ENCODE data around the gene GPC3.

- TF ChIP-seq, protein P1, sequence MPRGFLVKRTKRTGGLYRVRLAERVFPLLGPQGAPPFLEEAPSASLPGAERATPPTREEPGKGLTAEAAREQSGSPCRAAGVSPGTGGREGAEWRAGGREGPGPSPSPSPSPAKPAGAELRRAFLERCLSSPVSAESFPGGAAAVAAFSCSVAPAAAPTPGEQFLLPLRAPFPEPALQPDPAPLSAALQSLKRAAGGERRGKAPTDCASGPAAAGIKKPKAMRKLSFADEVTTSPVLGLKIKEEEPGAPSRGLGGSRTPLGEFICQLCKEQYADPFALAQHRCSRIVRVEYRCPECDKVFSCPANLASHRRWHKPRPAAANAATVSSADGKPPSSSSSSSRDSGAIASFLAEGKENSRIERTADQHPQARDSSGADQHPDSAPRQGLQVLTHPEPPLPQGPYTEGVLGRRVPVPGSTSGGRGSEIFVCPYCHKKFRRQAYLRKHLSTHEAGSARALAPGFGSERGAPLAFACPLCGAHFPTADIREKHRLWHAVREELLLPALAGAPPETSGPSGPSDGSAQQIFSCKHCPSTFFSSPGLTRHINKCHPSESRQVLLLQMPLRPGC (tag by site-specific recombination; IDR thresholded peaks at IDR 0.05): no peak
- TF ChIP-seq IKZF3 (tag by site-specific recombination; IDR thresholded peaks at IDR 0.05): no peak
Measured at GRCh38 chrX:133606990-133607389, 378.4 kb downstream of the GPC3 start.

Measured in HEK293 (cell line).